ENCODE measurements around the gene KNTC1.
"Not testable (repeated sequence)": the region's sequence is repeated elsewhere in the genome, so short reads cannot be mapped to it uniquely, and the experiment has no call there.

The KNTC1 gene

DNA sequence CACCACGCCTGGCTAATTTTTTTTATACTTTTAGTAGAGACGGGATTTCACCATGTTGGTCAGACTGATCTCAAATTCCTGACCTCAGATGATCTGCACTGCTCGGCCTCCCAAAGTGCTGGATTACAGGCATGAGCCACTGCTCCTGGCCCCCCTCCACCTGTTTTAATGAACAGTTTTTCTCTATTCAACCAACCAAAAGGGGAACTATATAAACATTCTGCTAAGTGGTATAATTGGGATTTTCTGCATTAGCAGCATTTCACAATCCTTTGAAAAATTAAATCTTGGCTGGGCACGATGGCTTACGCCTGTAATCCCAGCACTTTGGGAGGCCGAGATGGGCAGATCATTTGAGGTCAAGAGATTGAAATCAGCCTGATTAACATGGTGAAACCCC, 44.8 kb downstream of the KNTC1 start:
- H3K4me1 Mint-ChIP-seq: peaks cover 5% of the 10 kb centered on the region
- H3K9me3 Mint-ChIP-seq: no peaks in the 10 kb centered on the region
- no peak overlapping the region for H3K27ac Mint-ChIP-seq
- H3K36me3 Mint-ChIP-seq: peaks cover 100% of the 10 kb centered on the region
- ATAC-seq (no peak), DNase-seq (ENCODE audit: low spot score in 2 of 2) (no peak)
- no peak overlapping the region for H3K4me3 Mint-ChIP-seq

- ATAC-seq: peak; percentile 61
- H3K27ac Mint-ChIP-seq: peak overlapping the region; percentile 63
- H3K4me3 Mint-ChIP-seq; DNase-seq (ENCODE audit: low spot score in 2 of 2); H3K9me3 Mint-ChIP-seq; H3K4me1 Mint-ChIP-seq: not testable (repeated sequence)
- H3K36me3 Mint-ChIP-seq: peaks cover 99% of the 10 kb centered on the region
These were observed 56.2 kb downstream of the KNTC1 start for GRCh38 chr12:122583294-122583693.

DNA sequence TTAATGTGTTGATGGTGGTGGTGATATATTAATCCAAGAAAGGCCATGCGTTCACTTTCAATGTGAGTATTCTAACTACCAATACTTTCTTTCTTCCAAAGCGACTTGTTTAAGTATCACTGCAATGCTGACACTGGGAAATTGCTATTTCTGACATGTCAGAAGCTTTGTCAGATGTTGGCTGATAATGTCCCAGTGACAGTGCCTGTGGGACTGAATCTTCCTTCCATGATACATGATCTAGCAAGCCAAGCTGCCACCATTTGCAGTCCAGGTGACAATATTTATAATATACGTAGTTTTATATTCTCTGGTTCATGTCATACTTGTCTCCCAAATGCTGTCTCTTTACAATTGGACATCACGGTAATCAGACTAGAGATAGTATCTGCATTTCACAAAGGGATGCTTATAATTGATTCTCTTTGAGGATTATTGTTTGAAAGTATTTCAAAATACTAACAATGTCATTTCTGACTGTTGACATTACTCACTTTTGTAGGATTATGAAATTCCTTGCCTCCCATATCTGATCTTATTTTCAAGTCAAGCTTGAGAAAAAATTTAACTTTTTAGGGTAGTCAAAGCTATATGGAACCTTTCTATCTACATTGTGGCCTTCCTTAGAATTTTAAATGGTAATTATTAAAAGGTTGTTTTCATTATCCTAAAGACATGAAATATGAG, 57.3 kb downstream of the KNTC1 start:
- Mint-ChIP-seq H3K4me3 (no peak overlapping the region), H3K27ac (peak overlapping the region; percentile 63), H3K4me1 (no peaks in the 10 kb centered on the region), H3K9me3 (no peaks in the 10 kb centered on the region), H3K36me3 (peaks cover 100% of the 10 kb centered on the region)
- DNase-seq (ENCODE audit: low spot score in 2 of 2) (no peak), ATAC-seq (no peak)

GRCh38 chr12:122590990-122591389, 63.9 kb downstream of the KNTC1 start:
- Mint-ChIP-seq H3K4me1 (peaks cover 13% of the 10 kb centered on the region), H3K4me3 (no peak overlapping the region), H3K27ac (no peak overlapping the region), H3K9me3 (no peaks in the 10 kb centered on the region), H3K36me3 (peaks cover 94% of the 10 kb centered on the region)
- ATAC-seq (no peak), DNase-seq (ENCODE audit: low spot score in 2 of 2) (no peak)

DNA sequence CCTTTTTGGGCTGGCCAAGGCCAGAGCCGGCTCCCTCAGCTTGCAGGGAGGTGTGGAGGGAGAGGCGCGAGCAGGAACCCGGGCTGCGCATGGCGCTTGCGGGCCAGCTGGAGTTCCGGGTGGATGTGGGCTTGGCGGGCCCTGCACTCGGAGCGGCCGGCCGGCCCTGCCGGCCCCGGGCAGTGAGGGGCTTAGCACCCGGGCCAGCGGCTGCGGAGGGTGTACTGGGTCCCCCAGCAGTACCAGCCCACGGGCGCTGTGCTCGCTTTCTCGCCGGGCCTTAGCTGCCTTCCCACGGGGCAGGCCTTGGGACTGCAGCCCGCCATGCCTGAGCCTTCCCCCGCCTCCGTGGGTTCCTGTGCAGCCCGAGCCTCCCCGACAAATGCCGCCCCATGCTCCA, 64.9 kb downstream of the KNTC1 start:
- not testable (repeated sequence) for H3K27ac Mint-ChIP-seq; H3K9me3 Mint-ChIP-seq; ATAC-seq; DNase-seq (ENCODE audit: low spot score in 2 of 2); H3K4me3 Mint-ChIP-seq
- Mint-ChIP-seq H3K4me1 (peaks cover 13% of the 10 kb centered on the region), H3K36me3 (peaks cover 92% of the 10 kb centered on the region)

DNA sequence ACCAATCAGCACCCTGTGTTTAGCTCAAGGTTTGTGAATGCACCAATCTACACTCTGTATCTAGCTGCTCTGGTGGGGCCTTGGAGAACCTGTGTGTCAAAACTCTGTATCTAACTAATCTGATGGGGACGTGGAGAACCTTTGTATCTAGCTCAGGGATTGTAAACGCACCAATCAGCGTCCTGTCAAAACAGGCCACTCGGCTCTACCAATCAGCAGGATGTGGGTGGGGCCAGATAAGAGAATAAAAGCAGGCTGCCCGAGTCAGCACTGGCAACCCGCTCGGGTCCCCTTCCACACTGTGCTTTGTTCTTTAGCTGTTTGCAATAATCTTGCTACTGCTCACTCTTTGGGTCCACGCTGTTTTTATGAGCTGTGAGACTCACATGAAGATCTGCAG, 65.5 kb downstream of the KNTC1 start:
- not testable (repeated sequence) for DNase-seq (ENCODE audit: low spot score in 2 of 2); H3K9me3 Mint-ChIP-seq; H3K4me3 Mint-ChIP-seq; ATAC-seq; H3K27ac Mint-ChIP-seq
- H3K4me1 Mint-ChIP-seq: peaks cover 13% of the 10 kb centered on the region
- H3K36me3 Mint-ChIP-seq: peaks cover 92% of the 10 kb centered on the region

- ATAC-seq: peak; percentile 99
- H3K4me3 Mint-ChIP-seq: no peak overlapping the region
- peaks cover 92% of the 10 kb centered on the region for H3K36me3 Mint-ChIP-seq
- no peak for DNase-seq (ENCODE audit: low spot score in 2 of 2)
- peaks cover 13% of the 10 kb centered on the region for H3K4me1 Mint-ChIP-seq
- no peak overlapping the region for H3K27ac Mint-ChIP-seq
- no peaks in the 10 kb centered on the region for H3K9me3 Mint-ChIP-seq
These were observed 66.9 kb downstream of the KNTC1 start for GRCh38 chr12:122593910-122594309.

DNA sequence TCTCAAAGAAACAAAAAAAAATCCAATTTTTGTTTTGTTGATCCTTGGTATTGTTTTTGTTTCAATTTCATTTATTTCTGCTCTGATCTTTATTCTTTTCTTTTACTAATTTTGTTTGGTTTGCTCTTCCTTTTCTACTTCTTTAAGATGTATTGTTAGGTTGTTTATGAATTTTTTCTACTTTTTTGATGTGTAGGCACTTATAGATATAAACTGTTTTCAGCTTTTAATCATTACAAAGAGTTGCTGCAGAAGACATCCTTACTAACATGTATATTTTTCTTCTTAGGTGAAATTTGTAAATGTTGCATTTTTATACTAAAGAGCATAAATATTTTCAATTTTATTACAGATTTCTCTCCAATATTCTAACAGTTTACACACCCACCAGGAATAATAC, 69.8 kb downstream of the KNTC1 start:
- H3K27ac Mint-ChIP-seq: peak overlapping the region; percentile 40
- peaks cover 84% of the 10 kb centered on the region for H3K36me3 Mint-ChIP-seq
- no peaks in the 10 kb centered on the region for H3K9me3 Mint-ChIP-seq
- no peak overlapping the region for H3K4me3 Mint-ChIP-seq
- DNase-seq (ENCODE audit: low spot score in 2 of 2) (no peak), ATAC-seq (no peak)
- H3K4me1 Mint-ChIP-seq: peaks cover 13% of the 10 kb centered on the region

GRCh38 chr12:122602456-122602855, 75.4 kb downstream of the KNTC1 start:
- H3K27ac Mint-ChIP-seq: no peak overlapping the region
- peaks cover 87% of the 10 kb centered on the region for H3K36me3 Mint-ChIP-seq
- H3K4me3 Mint-ChIP-seq: no peak overlapping the region
- no peaks in the 10 kb centered on the region for H3K9me3 Mint-ChIP-seq
- ATAC-seq: no peak
- H3K4me1 Mint-ChIP-seq: no peaks in the 10 kb centered on the region
- no peak for DNase-seq (ENCODE audit: low spot score in 2 of 2)

DNA sequence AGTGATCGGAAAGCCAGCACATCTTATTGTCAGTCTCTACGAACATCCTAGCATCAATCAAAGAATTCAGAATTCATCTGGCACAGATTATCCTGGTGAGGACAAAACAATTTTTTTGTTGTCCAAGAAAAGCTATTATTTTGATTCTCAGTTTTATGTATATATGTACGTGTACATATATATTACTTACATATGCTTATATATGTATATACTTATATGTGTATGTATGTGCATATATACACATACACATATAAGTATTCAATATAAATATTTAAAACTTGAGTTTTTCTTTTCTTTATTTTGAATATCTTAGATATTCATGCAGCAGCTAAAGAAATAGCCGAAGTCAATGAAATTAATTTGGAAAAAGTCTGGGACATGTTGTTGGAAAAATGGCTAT, 77.9 kb downstream of the KNTC1 start:
- Mint-ChIP-seq H3K27ac (no peak overlapping the region), H3K4me1 (no peaks in the 10 kb centered on the region), H3K36me3 (peaks cover 87% of the 10 kb centered on the region), H3K9me3 (no peaks in the 10 kb centered on the region), H3K4me3 (no peak overlapping the region)
- DNase-seq (ENCODE audit: low spot score in 2 of 2) (no peak), ATAC-seq (no peak)

GRCh38 chr12:122609732-122610131, 82.7 kb downstream of the KNTC1 start:
- peaks cover 100% of the 10 kb centered on the region for H3K36me3 Mint-ChIP-seq
- ATAC-seq (no peak), DNase-seq (ENCODE audit: low spot score in 2 of 2) (no peak)
- no peaks in the 10 kb centered on the region for H3K4me1 Mint-ChIP-seq
- no peak overlapping the region for H3K4me3 Mint-ChIP-seq
- no peaks in the 10 kb centered on the region for H3K9me3 Mint-ChIP-seq
- H3K27ac Mint-ChIP-seq: no peak overlapping the region

GRCh38 chr12:122610207-122610606, 83.2 kb downstream of the KNTC1 start:
- H3K4me1 Mint-ChIP-seq: no peaks in the 10 kb centered on the region
- DNase-seq (ENCODE audit: low spot score in 2 of 2): no peak
- H3K27ac Mint-ChIP-seq: no peak overlapping the region
- ATAC-seq: no peak
- H3K9me3 Mint-ChIP-seq: no peaks in the 10 kb centered on the region
- no peak overlapping the region for H3K4me3 Mint-ChIP-seq
- H3K36me3 Mint-ChIP-seq: peaks cover 100% of the 10 kb centered on the region

DNA sequence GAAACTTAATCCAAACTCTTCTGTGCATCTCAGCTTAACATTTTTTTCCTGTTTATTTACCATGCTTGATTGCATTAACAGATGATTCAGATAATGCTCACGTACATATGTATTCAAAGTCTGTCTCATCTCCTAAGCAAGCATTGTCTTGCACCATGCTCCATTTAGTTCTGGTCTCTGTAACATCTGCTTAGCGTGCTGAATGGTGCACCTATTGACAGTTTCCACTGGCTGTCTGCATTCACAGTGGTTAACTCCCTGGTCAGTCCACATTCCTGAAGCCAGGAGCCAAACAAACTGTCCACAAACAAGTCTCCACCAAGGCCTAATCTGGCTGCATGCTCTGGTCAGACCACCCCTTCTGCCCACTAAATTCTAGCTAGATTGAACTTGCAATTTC, 83.9 kb downstream of the KNTC1 start:
- ATAC-seq: no peak
- Mint-ChIP-seq H3K4me1 (no peaks in the 10 kb centered on the region), H3K36me3 (peaks cover 100% of the 10 kb centered on the region), H3K27ac (no peak overlapping the region), H3K9me3 (no peaks in the 10 kb centered on the region), H3K4me3 (no peak overlapping the region)
- no peak for DNase-seq (ENCODE audit: low spot score in 2 of 2)

DNA sequence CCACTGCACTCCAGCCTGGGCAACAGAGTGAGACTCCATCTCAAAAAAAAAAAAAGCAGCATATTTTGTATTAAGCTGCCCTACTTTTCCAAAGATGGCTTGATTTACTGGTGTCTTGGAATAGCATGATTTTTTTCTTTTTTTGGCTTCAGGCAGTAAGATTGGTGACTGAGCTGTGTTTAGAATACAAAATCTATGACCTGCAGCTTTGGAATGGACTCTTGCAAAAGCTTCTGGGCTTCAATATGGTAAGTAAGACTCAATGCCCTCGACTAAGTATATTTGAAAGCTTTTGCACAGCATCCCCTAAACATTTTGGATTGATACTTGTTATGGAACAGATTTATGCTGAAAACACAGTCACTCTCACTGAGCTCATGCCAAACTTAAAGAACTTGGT, 87.8 kb downstream of the KNTC1 start:
- no peak overlapping the region for H3K27ac Mint-ChIP-seq
- ATAC-seq: no peak
- no peak overlapping the region for H3K4me3 Mint-ChIP-seq
- DNase-seq (ENCODE audit: low spot score in 2 of 2): no peak
- H3K4me1 Mint-ChIP-seq: no peaks in the 10 kb centered on the region
- no peaks in the 10 kb centered on the region for H3K9me3 Mint-ChIP-seq
- peaks cover 98% of the 10 kb centered on the region for H3K36me3 Mint-ChIP-seq

- Mint-ChIP-seq H3K4me1 (no peaks in the 10 kb centered on the region), H3K36me3 (peaks cover 98% of the 10 kb centered on the region), H3K27ac (no peak overlapping the region), H3K4me3 (no peak overlapping the region), H3K9me3 (no peaks in the 10 kb centered on the region)
- no peak for ATAC-seq
- DNase-seq (ENCODE audit: low spot score in 2 of 2): no peak
These were observed 88.7 kb downstream of the KNTC1 start for GRCh38 chr12:122615780-122616179.

DNA sequence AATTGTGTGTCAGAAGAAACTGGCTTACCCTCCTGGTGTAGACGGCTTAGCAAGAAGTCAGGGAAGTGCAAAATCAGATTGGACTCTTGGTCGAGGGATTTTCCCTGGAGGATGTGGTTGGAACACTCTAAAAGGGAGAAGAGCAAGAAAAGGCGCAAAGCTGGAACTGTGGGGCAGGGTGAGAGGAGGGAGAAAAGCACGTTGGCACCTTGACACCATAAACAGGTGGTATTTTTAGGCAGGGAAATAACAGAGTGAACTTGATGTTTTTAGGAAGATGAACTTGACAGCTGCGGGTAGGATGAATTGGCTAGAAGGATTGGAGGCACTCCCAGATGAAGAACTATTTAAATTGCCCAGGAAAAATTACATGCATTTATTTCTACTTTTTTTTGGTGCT, 108.4 kb downstream of the KNTC1 start:
- DNase-seq (ENCODE audit: low spot score in 2 of 2) (no peak), ATAC-seq (no peak)
- Mint-ChIP-seq H3K27ac (no peak overlapping the region), H3K9me3 (no peaks in the 10 kb centered on the region), H3K4me1 (no peaks in the 10 kb centered on the region), H3K36me3 (peaks cover 41% of the 10 kb centered on the region), H3K4me3 (no peak overlapping the region)

Data from stimulated activated effector memory CD8-positive, alpha-beta T cell treated with anti-CD3 and anti-CD28 coated beads, Interleukin-12 subunit alpha, Interleukin-12 subunit beta, amount 100 ng/mL, for 72 hours (primary cell).